ENCODE measurements around the gene TBKBP1.
"Not testable (repeated sequence)": the region's sequence is repeated elsewhere in the genome, so short reads cannot be mapped to it uniquely, and the experiment has no call there.

The TBKBP1 gene

DNA sequence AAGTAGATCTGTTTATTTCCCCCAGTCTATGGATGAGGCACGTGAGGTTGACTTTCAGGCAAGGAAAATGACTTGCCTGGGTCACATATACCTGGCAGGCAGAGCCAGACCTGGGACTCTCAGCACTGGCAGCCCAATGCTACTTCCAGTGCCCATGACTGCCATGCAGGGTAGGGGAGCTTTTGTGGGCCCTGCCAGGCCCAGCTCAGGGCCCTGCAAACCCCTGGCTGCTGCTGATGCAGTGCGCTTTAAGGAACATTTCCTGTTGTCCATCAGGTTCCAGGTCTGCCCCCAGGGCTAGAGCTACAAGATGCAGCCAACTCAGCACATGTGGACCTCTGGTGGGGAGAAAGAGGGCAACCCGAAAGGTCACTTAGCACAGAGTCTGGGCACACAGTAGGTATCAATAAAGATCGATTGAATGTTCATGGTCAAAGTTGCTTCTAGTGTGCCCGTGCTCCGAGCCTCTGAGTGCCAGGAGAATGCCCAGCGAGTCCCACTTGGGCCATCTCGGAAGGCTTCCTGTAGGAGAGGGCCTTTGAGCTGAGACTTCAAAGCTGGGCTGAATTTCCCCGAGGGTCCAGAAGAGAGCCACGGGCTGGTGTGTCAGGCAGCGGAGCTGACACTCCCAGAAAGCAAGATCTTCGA is 38.6 kb downstream of the TBKBP1 start:
- no peak for DNase-seq (ENCODE audit: low read depth)

- DNase-seq (ENCODE audit: low read depth): peak; percentile 79
Observed at GRCh38 chr17:47733047-47733673, 39.2 kb downstream of the TBKBP1 start, which contains the start of gene TBX21. TSS of gene TBX21 (plus strand) at chr17:47733236. CDS start at chr17:47733455, 219 bp downstream.

DNA sequence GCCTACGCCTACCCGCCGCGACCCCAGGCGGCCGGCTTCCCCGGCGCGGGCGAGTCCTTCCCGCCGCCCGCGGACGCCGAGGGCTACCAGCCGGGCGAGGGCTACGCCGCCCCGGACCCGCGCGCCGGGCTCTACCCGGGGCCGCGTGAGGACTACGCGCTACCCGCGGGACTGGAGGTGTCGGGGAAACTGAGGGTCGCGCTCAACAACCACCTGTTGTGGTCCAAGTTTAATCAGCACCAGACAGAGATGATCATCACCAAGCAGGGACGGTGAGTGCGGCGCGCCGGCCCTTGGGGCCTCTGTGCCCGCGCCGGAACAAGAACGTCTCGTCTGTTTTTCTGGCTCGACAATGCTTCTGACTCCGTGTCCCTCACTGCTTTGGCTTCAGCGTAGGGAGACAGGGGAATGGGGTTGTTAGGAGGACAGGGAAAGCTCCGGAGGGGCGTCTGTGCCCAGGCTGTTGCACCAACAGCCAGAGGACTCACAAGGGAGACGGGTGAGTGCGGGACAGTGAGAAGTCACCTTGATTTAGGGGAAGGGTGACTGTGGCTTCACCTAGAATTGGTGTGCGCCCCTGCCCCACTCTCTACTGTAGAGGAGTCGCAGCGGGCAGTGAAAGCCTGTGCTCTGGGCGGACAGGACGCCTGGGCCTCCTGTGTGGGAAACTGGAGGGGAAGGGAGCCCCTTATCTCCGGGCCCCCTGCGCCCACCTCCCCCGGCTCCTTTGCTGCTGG is 39.9 kb downstream of the TBKBP1 start:
- DNase-seq (ENCODE audit: low read depth): no peak

- no peak for DNase-seq (ENCODE audit: low read depth)
Observed at GRCh38 chr17:47735139-47735464, 41.1 kb downstream of the TBKBP1 start.

- DNase-seq (ENCODE audit: low read depth): no peak
Observed at GRCh38 chr17:47735536-47736011, 41.6 kb downstream of the TBKBP1 start.

DNA sequence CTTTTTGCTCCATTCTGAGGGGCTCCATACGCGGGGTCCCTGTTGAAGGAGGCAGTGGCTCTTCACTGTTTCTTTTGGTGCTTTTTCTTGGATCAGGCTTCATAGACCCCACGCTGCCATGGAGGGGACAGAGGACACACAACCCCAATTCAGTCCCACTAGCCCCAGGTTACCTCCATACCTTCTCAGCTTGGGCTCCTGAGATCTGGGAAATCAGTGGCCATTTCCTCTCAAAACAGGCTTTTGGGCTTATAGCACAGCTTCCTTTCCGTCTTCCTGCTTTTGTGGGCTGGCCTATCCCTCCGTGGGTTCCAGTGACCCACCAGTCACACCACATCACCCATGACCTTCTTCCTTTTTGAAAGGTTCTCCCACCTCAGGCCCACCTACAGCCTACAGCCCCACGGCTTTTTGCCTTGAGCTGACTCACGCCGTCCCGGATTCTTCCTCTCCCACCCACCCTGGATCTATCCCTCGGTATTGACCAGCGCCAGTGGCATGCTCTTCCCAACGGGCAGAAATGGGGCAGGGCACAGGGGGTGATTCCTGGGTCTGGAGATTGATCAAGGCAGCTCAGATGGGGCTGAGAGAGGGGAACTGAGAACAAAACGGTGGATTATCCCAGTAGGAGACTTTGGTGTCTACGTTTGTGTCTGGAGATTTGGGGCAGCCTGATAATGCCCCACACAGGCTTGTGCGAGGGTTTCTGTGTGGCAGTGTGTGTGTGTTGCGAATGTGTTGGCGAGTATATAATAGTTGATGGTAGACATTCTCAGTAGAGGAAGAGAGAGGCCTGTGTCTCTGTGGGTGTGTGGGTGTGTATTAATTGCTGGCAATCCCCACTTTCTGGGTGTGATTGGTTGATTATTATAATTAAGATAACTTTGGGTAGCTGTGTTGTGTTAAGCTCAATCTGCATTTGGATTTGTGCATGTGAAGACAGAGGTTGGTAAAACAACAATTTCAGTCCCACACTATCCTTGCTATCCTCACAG is 42.8 kb downstream of the TBKBP1 start:
- DNase-seq (ENCODE audit: low read depth): no peak

- DNase-seq (ENCODE audit: low read depth): no peak
Observed at GRCh38 chr17:47738178-47738577, 44.2 kb downstream of the TBKBP1 start.

GRCh38 chr17:47739150-47739549 is 45.2 kb downstream of the TBKBP1 start:
- DNase-seq (ENCODE audit: low read depth): no peak

DNA sequence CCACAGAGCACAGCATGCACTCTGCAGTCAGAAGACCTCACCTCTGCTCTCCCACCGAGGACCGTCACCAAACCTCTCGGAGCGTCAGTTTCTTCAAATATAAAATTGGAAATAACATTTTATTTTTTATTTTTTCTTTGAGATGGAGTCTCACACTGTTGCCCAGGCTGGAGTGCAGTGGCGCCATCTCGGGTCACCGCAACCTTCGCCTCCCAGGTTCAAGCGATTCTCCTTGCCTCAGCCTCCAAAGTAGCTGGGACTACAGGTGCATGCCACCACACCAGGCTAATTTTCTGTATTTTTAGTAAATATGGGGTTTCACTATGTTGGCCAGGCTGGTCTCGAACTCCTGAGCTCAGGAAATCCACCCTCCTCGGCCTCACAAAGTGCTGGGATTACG is 46.0 kb downstream of the TBKBP1 start:
- not testable (repeated sequence) for DNase-seq (ENCODE audit: low read depth)

GRCh38 chr17:47741109-47741792 is 47.3 kb downstream of the TBKBP1 start:
- DNase-seq (ENCODE audit: low read depth): no peak

- DNase-seq (ENCODE audit: low read depth): no peak
Observed at GRCh38 chr17:47741793-47742145, 47.8 kb downstream of the TBKBP1 start.

- no peak for DNase-seq (ENCODE audit: low read depth)
Observed at GRCh38 chr17:47742319-47743181, 48.6 kb downstream of the TBKBP1 start.

DNA sequence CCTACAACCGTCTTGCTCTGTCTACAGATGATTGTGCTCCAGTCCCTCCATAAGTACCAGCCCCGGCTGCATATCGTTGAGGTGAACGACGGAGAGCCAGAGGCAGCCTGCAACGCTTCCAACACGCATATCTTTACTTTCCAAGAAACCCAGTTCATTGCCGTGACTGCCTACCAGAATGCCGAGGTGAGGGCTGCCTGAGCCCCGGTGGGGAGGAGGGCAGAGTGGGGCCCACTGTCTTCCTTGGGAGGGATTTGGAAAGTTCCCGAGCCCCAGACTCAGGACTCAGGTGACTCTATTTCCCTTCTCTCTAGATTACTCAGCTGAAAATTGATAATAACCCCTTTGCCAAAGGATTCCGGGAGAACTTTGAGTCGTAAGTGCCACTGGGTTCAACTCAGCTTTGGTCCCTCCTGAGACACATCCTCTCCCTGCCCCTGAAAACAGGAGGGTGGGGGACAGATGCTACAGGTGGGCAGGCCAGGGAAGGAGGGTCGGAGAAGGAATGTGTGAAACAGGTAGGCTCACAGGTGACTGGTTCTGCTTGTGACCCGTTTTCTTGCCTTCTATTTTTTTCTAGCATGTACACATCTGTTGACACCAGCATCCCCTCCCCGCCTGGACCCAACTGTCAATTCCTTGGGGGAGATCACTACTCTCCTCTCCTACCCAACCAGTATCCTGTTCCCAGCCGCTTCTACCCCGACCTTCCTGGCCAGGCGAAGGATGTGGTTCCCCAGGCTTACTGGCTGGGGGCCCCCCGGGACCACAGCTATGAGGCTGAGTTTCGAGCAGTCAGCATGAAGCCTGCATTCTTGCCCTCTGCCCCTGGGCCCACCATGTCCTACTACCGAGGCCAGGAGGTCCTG is 50.4 kb downstream of the TBKBP1 start:
- DNase-seq (ENCODE audit: low read depth): no peak

GRCh38 chr17:47745037-47745380 is 51.0 kb downstream of the TBKBP1 start:
- no peak for DNase-seq (ENCODE audit: low read depth)

DNA sequence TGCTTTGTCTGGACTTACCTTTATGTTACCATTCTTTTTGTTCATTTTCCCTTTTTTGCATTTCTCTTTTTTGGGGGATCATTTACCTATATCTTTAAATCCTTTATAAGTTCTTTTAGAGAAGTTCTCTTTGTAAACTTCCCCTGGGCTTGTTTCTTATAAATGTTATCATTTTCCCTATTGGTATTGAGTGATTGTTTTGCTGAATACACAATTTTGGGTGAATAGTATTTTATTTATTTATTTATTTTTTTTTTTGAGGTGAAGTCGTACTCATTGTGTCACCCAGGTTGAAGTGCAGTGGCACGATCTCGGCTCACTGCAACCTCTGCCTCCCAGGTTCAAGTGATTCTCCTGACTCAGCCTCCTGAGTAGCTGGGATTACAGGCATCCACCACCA is 57.5 kb downstream of the TBKBP1 start:
- DNase-seq (ENCODE audit: low read depth): no peak

- DNase-seq (ENCODE audit: low read depth): no peak
Observed at GRCh38 chr17:47757386-47757785, 63.4 kb downstream of the TBKBP1 start.

GRCh38 chr17:47760409-47761140 is 66.6 kb downstream of the TBKBP1 start:
- no peak for DNase-seq (ENCODE audit: low read depth)
